ENCODE measurements around the gene P2RY2. TPM values are rescaled to one million over a fixed set of nuclear protein-coding genes. Genes with fewer than 3 reads are reported as not detected.

The P2RY2 gene
- total and polyA plus RNA-seq, 5 experiments from 2014 or later: not detected

- POLR2A ChIA-PET: no interaction called here
- H3K4me1 Mint-ChIP-seq: peaks cover 4 to 28% (median 7%) of the 10 kb centered on the region in 4 donors
- no peak for ATAC-seq
- DNase-seq: no peak
- H3K4me3 Mint-ChIP-seq: no peak overlapping the region
- no peak overlapping the region for H3K27ac Mint-ChIP-seq
- peaks cover 0 to 10% (median 0%) of the 10 kb centered on the region in 5 donors for H3K27me3 Mint-ChIP-seq
- H3K36me3 Mint-ChIP-seq: no peaks in the 10 kb centered on the region
- H3K9me3 Mint-ChIP-seq: no peaks in the 10 kb centered on the region
Observed at GRCh38 chr11:73284106-73284505, 66.0 kb downstream of the P2RY2 start.

GRCh38 chr11:73285721-73286120 is 67.6 kb downstream of the P2RY2 start:
- Mint-ChIP-seq H3K27ac (peak overlapping the region in 1 of 10 donors; percentile 54), H3K9me3 (no peaks in the 10 kb centered on the region), H3K27me3 (peaks cover 0 to 7% (median 0%) of the 10 kb centered on the region in 5 donors), H3K4me1 (peaks cover 6 to 31% (median 11%) of the 10 kb centered on the region in 4 donors), H3K36me3 (no peaks in the 10 kb centered on the region), H3K4me3 (no peak overlapping the region)
- ATAC-seq (no peak), DNase-seq (no peak)
- POLR2A ChIA-PET: no interaction called here

Other genes with a start within 250 kb of the P2RY2 start
- gene FCHSD2, start 76.0 kb upstream of the P2RY2 start, total RNA-seq: 10 to 100 TPM; 54.6 to 70.0 TPM
- gene FCHSD2, start 76.0 kb upstream of the P2RY2 start, polyA plus RNA-seq: 10 to 100 TPM; 11.8 to 15.6 (median 14.7) TPM
- gene P2RY6, start 54.1 kb downstream of the P2RY2 start, total RNA-seq: under 1 TPM in 1 of 2 experiments, not detected in 1; 0.52 TPM
- not detected for gene P2RY6, start 54.1 kb downstream of the P2RY2 start, polyA plus RNA-seq
- not detected for gene ARHGEF17, start 90.0 kb downstream of the P2RY2 start, total RNA-seq
- under 1 TPM in 1 of 3 donors, not detected in 2; 0.19 TPM for gene ARHGEF17, start 90.0 kb downstream of the P2RY2 start, polyA plus RNA-seq
- gene RELT, start 158.1 kb downstream of the P2RY2 start, total RNA-seq: 10 to 100 TPM; 11.7 to 12.8 TPM
- gene RELT, start 158.1 kb downstream of the P2RY2 start, polyA plus RNA-seq: 1 to 10 TPM; 1.3 to 3.3 (median 2.7) TPM

Measured in naive thymus-derived CD8-positive, alpha-beta T cell (primary cell).